Measurements from ENCODE around the gene SOBP. TPM values are rescaled to one million over a fixed set of nuclear protein-coding genes. Genes with fewer than 3 reads are reported as not detected.
A peak's percentile ranks its signal among the peaks of the same experiment; 100 is the strongest.

Gene SOBP
- total and polyA plus RNA-seq, 2 experiments from 2014 or later: 1.5 to 3.0 TPM

GRCh38 chr6:107599043-107599442 lies 109.1 kb downstream of the SOBP start (continued):
- TF ChIP-seq EZH2phosphoT487 (IDR thresholded peaks at IDR 0.05; ENCODE audit: unreplicated experiment): no peak
- TF ChIP-seq EZH2 (IDR thresholded peaks at IDR 0.05; ENCODE audit: low read depth, unreplicated experiment): no peak
- TF ChIP-seq NANOG (IDR thresholded peaks at IDR 0.05; ENCODE audit: borderline replicate concordance): no peak
- no peak for TF ChIP-seq ETS1 (IDR thresholded peaks at IDR 0.05)
- TF ChIP-seq REST (IDR thresholded peaks at IDR 0.05; ENCODE audit: unreplicated experiment): no peak
- no peak for TF ChIP-seq CREB1 (CRISPR knock-in tag; IDR thresholded peaks at IDR 0.05; ENCODE audit: low read depth)
- TF ChIP-seq ZNF331 (CRISPR knock-in tag; IDR thresholded peaks at IDR 0.05; ENCODE audit: low read depth): no peak
- TF ChIP-seq STAT1 (IDR thresholded peaks at IDR 0.05; ENCODE audit: unreplicated experiment): no peak
- TF ChIP-seq JUNB (IDR thresholded peaks at IDR 0.05; ENCODE audit: unreplicated experiment): no peak
- no peak for TF ChIP-seq ZNF114 (CRISPR knock-in tag; IDR thresholded peaks at IDR 0.05)
- TF ChIP-seq POLR2AphosphoS5 (IDR thresholded peaks at IDR 0.05; ENCODE audit: low read depth): no peak

GRCh38 chr6:107600121-107600520 lies 110.2 kb downstream of the SOBP start:
- Mint-ChIP-seq H3K36me3 (ENCODE audit: low read depth) (no peaks in the 10 kb centered on the region), H3K9me3 (no peaks in the 10 kb centered on the region), H3K4me1 (peaks cover 59% of the 10 kb centered on the region), H3K4me3 (no peak overlapping the region), H3K27ac (peak overlapping the region; percentile 64), H3K27me3 (ENCODE audit: insufficient read depth, low read depth, poor library complexity) (peaks cover 6% of the 10 kb centered on the region)
- Histone ChIP-seq H3K4me2 (peak overlapping the region; percentile 10; the same call in 1 of the 2 replicates), H3K9me2 (ENCODE audit: insufficient read depth) (no peaks in the 10 kb centered on the region), H3K79me2 (replicated peaks; ENCODE audit: insufficient read depth) (no peaks in the 10 kb centered on the region), H4K20me1 (replicated peaks; ENCODE audit: insufficient read depth) (no peaks in the 10 kb centered on the region), H3K27me3 (ENCODE audit: insufficient read depth) (no peaks in the 10 kb centered on the region), H3K27ac (ENCODE audit: low read depth) (peak overlapping the region; percentile 10; the same call in 1 of the 2 replicates), H3F3A (replicated peaks; ENCODE audit: low read depth) (no peaks in the 10 kb centered on the region), H3K4me1 (ENCODE audit: insufficient read depth) (peaks cover 51% of the 10 kb centered on the region), H2AFZ (no peak overlapping the region), H3K36me3 (ENCODE audit: insufficient read depth) (no peaks in the 10 kb centered on the region), H3K4me3 (no peak overlapping the region)
- peak; percentile 81 for DNase-seq (ENCODE audit: low spot score)
- TF ChIP-seq ZNF462 (CRISPR knock-in tag; IDR thresholded peaks at IDR 0.05): 0 out of 2 replicates have a peak, but pooled peaks have one; percentile 26
- TF ChIP-seq NANOG (IDR thresholded peaks at IDR 0.05; ENCODE audit: borderline replicate concordance): no peak
- TF ChIP-seq POLR2AphosphoS5 (IDR thresholded peaks at IDR 0.05; ENCODE audit: low read depth): no peak
- TF ChIP-seq EZH2phosphoT487 (IDR thresholded peaks at IDR 0.05; ENCODE audit: unreplicated experiment): no peak
- TF ChIP-seq CTCF (conservative IDR thresholded peaks at IDR 0.05; ENCODE audit: low read depth in 2 of 2): no peak
- ATAC-seq: peak; percentile 88
